PC-9 (cell line): ENCODE measurements around the gene CDKN2C. TPM values are rescaled to one million over a fixed set of nuclear protein-coding genes. Genes with fewer than 3 reads are reported as not detected.

ENCODE experiments used
- Bru-seq: library from RNA; stranded (reverse); fragments of 400-500 nt; gene quantifications from one replicate; lab custom pipeline; 2021; lab: Mats Ljungman, UMichigan
- BruChase-seq, 2 experiments: library from RNA; stranded (reverse); fragments of 400-500 nt; gene quantifications; one replicate each; lab custom pipeline; 2021; lab: Mats Ljungman, UMichigan
- BruUV-seq: library from RNA; stranded (reverse); fragments of 400-500 nt; replicated peaks from 2 replicates; lab custom pipeline; 2021; lab: Mats Ljungman, UMichigan
- CTCF ChIA-PET: fragments of 300-600 bp; sonication (Branson Sonifier 250); formaldehyde crosslinking; loops from one replicate; lab custom pipeline; 2022; ENCODE audit warnings: antibody characterized with exemption; lab: Charles Lee
- POLR2A ChIA-PET: fragments of 300-600 bp; sonication (Branson Sonifier 250); formaldehyde crosslinking; loops from one replicate; lab custom pipeline; 2022; ENCODE audit warnings: antibody characterized with exemption; ENCODE audit not compliant: unreplicated experiment; lab: Charles Lee
- DNase-seq, 2 experiments: peaks; one replicate each; pipeline versions ENCODE4 v3.0.0 to v3.0.0-alpha.2; 2015 to 2022; ENCODE audit warnings: mixed read lengths in 1 of 2
- H2AFZ ChIP-seq: fragments of 200-600 bp; sonication (generic); 2 replicates; pipeline ENCODE4 v1.8.1; 2017; ENCODE audit warnings: antibody characterized with exemption
- H3F3A ChIP-seq: fragments of 200-600 bp; sonication (generic); 2 replicates; pipeline ENCODE4 v1.8.1; 2017; ENCODE audit warnings: antibody characterized with exemption, mild to moderate bottlenecking, low read depth; ENCODE audit not compliant: insufficient read depth
- H3K27ac ChIP-seq: fragments of 200-600 bp; sonication (generic); 2 replicates; pipeline ENCODE4 v1.6.1; 2016; ENCODE audit warnings: mixed run types
- H3K27me3 ChIP-seq: fragments of 200-600 bp; sonication (generic); 2 replicates; pipeline ENCODE4 v1.6.1; 2016; ENCODE audit warnings: low read depth, mixed run types; ENCODE audit not compliant: insufficient read depth
- H3K36me3 ChIP-seq: fragments of 200-600 bp; sonication (generic); 2 replicates; pipeline ENCODE4 v1.6.1; 2016; ENCODE audit warnings: low read depth, mixed run types
- H3K4me1 ChIP-seq: fragments of 200-600 bp; sonication (generic); replicated peaks from 2 replicates; pipeline ENCODE4 v1.6.1; 2016; ENCODE audit warnings: mixed run types; ENCODE audit not compliant: insufficient read depth
- H3K4me2 ChIP-seq: fragments of 200-600 bp; sonication (generic); 2 replicates; pipeline ENCODE4 v1.6.1; 2017; ENCODE audit warnings: mixed run types
- H3K4me3 ChIP-seq: fragments of 200-600 bp; sonication (generic); 2 replicates; pipeline ENCODE4 v1.6.1; 2016; ENCODE audit warnings: mixed run types
- H3K79me2 ChIP-seq: fragments of 200-600 bp; sonication (generic); 2 replicates; pipeline ENCODE4 v1.6.1; 2017; ENCODE audit warnings: low read depth, mixed run types
- H3K9me2 ChIP-seq: fragments of 200-600 bp; sonication (generic); 2 replicates; pipeline ENCODE4 v1.8.1; 2017; ENCODE audit warnings: mild to moderate bottlenecking; ENCODE audit not compliant: insufficient read depth
- H3K9me3 ChIP-seq: fragments of 200-600 bp; sonication (generic); 2 replicates; pipeline ENCODE4 v1.8.1; 2016; ENCODE audit warnings: low read depth; ENCODE audit not compliant: insufficient read depth
- H4K20me1 ChIP-seq: fragments of 200-600 bp; sonication (generic); 2 replicates; pipeline ENCODE4 v1.8.1; 2017; ENCODE audit not compliant: insufficient read depth
- CTCF ChIP-seq: fragments of 200-600 bp; sonication (generic); conservative IDR thresholded peaks from 2 replicates; pipeline ENCODE4 v1.6.1; 2017; ENCODE audit warnings: mixed run types, antibody characterized with exemption, mild to moderate bottlenecking, moderate library complexity
- EZH2 ChIP-seq: fragments of 200-600 bp; sonication (generic); IDR thresholded peaks from 2 replicates; pipeline ENCODE4 v1.8.0; 2017; ENCODE audit warnings: antibody characterized with exemption, low read depth
- intact Hi-C: fragments of 100-400 bp; cut with micrococcal nuclease; formaldehyde crosslinking; loops from one replicate; pipeline ENCODE4 v1.10.0; 2022; ENCODE audit not compliant: unreplicated experiment
- long read RNA-seq: library from polyadenylated mRNA; stranded (forward); transcript quantifications from one replicate; pipeline ENCODE4 v2.0.0, GENCODE V29; 2022
- total RNA-seq: library from RNA; stranded (reverse); gene quantifications from 2 replicates; pipeline ENCODE4 v1.2.3, GENCODE V29; 2021

Gene CDKN2C
- total RNA-seq, result 16.1 and 17.1 TPM in 2 replicates
- percentile 43 among the genes with signal in this experiment for Bru-seq, nascent RNA
- percentile 41 among the genes with signal in this experiment for BruChase-seq, experiment 1, labeled RNA remaining after a 2-hour chase
- BruChase-seq, experiment 2, labeled RNA remaining after a 6-hour chase, result percentile 49 among the genes with signal in this experiment
- long read RNA-seq, transcript CDKN2C-202 (2 exons, 1,220 nt), result minor isoform, 5 of 35 reads
- long read RNA-seq, transcript CDKN2C-203 (3 exons, 2,086 nt), result major isoform, 28 of 35 reads
- long read RNA-seq, partial matches to known transcripts, result 2 of 35 reads
- long read RNA-seq, other reads (novel, unspliced or antisense), result 0 of 35 reads

- Histone ChIP-seq H3K9me3 (no peaks in the 10 kb centered on the region), H3F3A (peaks cover 18% of the 10 kb centered on the region), H3K4me3 (peak within 1 kb of the TSS; percentile 86), H3K27ac (peak within 1 kb of the TSS; percentile 24; the same call in 1 of the 2 replicates), H2AFZ (peak within 1 kb of the TSS; percentile 99), H3K4me1 (peaks cover 24% of the 10 kb centered on the region), H3K4me2 (peak within 1 kb of the TSS; percentile 82), H3K36me3 (no peaks in the 10 kb centered on the region), H3K9me2 (no peaks in the 10 kb centered on the region), H4K20me1 (no peaks in the 10 kb centered on the region), H3K79me2 (no peaks in the 10 kb centered on the region), H3K27me3 (no peaks in the 10 kb centered on the region)
- ChIA-PET CTCF (interaction anchor here (0.6 kb wide), 1 partner anchor 246 kb away, joined by 4 read pairs; no protein-coding TSS in a partner anchor), POLR2A (interaction anchor here (0.5 kb wide), 1 partner anchor 94 kb away, joined by 3 read pairs; no protein-coding TSS in a partner anchor)
- no TSS peak for BruUV-seq
- intact Hi-C loops, result loop anchor here (5.0 kb wide), 4 partner anchors 43 to 167 kb away; no protein-coding TSS in a partner anchor
- TF ChIP-seq CTCF (no peak), EZH2 (no peak)
- DNase-seq, result peak; percentile 37 to 69
Observed at GRCh38 chr1:50969611-50970508, at the start of gene CDKN2C. Gene CDKN2C (plus strand): TSS chr1:50970245. CDS start chr1:50970369, 124 bp downstream.

- no TSS peak for BruUV-seq
- Histone ChIP-seq H3K9me3 (no peaks in the 10 kb centered on the region; the same call in none of the 2 replicates), H3K79me2 (peaks cover 73% of the 10 kb centered on the region), H3K4me3 (no peak overlapping the region), H3K36me3 (0 out of 2 replicates have a peak, but pooled peaks cover 4% of the 10 kb centered on the region), H3F3A (no peaks in the 10 kb centered on the region), H3K4me1 (no peaks in the 10 kb centered on the region), H3K27ac (no peak overlapping the region), H3K27me3 (no peaks in the 10 kb centered on the region), H3K4me2 (no peak overlapping the region), H2AFZ (no peak overlapping the region), H3K9me2 (no peaks in the 10 kb centered on the region), H4K20me1 (peaks cover 12% of the 10 kb centered on the region)
- CTCF ChIA-PET, result no interaction called here
- DNase-seq, result no peak
- POLR2A ChIA-PET, result no interaction called here
- no peak for TF ChIP-seq CTCF
- TF ChIP-seq EZH2, result no peak
- intact Hi-C loops, result no loop called here
Observed at GRCh38 chr1:50920409-50920808, 49.6 kb upstream of the CDKN2C start.

GRCh38 chr1:50921029-50921428 is 49.0 kb upstream of the CDKN2C start:
- no peaks in the 10 kb centered on the region; the same call in none of the 2 replicates for H3K9me3 ChIP-seq
- no TSS peak for BruUV-seq
- H3K79me2 ChIP-seq, result peaks cover 79% of the 10 kb centered on the region
- H4K20me1 ChIP-seq, result peaks cover 12% of the 10 kb centered on the region
- no peaks in the 10 kb centered on the region for H3K9me2 ChIP-seq
- no peak overlapping the region for H3K4me3 ChIP-seq
- intact Hi-C loops, result no loop called here
- POLR2A ChIA-PET, result no interaction called here
- CTCF ChIA-PET, result no interaction called here
- TF ChIP-seq CTCF, result no peak
- no peak for TF ChIP-seq EZH2
- H3K4me1 ChIP-seq, result no peaks in the 10 kb centered on the region
- no peaks in the 10 kb centered on the region for H3K27me3 ChIP-seq
- no peaks in the 10 kb centered on the region for H3F3A ChIP-seq
- H3K36me3 ChIP-seq, result 0 out of 2 replicates have a peak, but pooled peaks cover 4% of the 10 kb centered on the region
- DNase-seq, result no peak
- H2AFZ ChIP-seq, result no peak overlapping the region
- no peak overlapping the region for H3K27ac ChIP-seq
- H3K4me2 ChIP-seq, result no peak overlapping the region
